ENCODE data around the gene MCTP1. TPM values are rescaled to one million over a fixed set of nuclear protein-coding genes. Genes with fewer than 3 reads are reported as not detected.
"Not testable (repeated sequence)": the region's sequence is repeated elsewhere in the genome, so short reads cannot be mapped to it uniquely, and the experiment has no call there.

MCTP1 gene
- total and polyA plus RNA-seq, 4 experiments from 2014 or later, result 0.31 to 0.42 (median 0.39) TPM; not detected in 1

- H3K4me1 Mint-ChIP-seq, result no peaks in the 10 kb centered on the region
- CTCF ChIA-PET (ENCODE audit: partially characterized antibody), result interaction anchor here (1.3 to 1.9 kb wide), 2 partner anchors 9 kb away, joined by 5 read pairs; no protein-coding TSS in a partner anchor
- POLR2A ChIA-PET (ENCODE audit: partially characterized antibody), result no interaction called here
Observed at GRCh38 chr5:94841598-94842322, 443.1 kb downstream of the MCTP1 start.

GRCh38 chr5:94833851-94834250 is 451.0 kb downstream of the MCTP1 start:
- intact Hi-C loops (cut with micrococcal nuclease), result no loop called here
- Mint-ChIP-seq H3K27me3 (peaks cover 0 to 6% of the 10 kb centered on the region in 2 donors), H3K4me3 (no peak overlapping the region), H3K36me3 (no peaks in the 10 kb centered on the region), H3K27ac (no peak overlapping the region), H3K9me3 (no peaks in the 10 kb centered on the region), H3K4me1 (no peaks in the 10 kb centered on the region)
- no peaks in the 10 kb centered on the region for H3K36me3 ChIP-seq (ENCODE audit: insufficient read depth, low read length)
- POLR2A ChIA-PET (ENCODE audit: partially characterized antibody), result no interaction called here
- H3K4me3 ChIP-seq (ENCODE audit: low read length in 2 of 2), result no peak overlapping the region
- CTCF ChIA-PET (ENCODE audit: partially characterized antibody), result interaction anchor here (0.9 to 2.3 kb wide), 2 partner anchors 7 to 22 kb away, joined by 3 to 5 read pairs; no protein-coding TSS in a partner anchor
- H3K4me1 ChIP-seq (ENCODE audit: insufficient read depth, low read length), result no peaks in the 10 kb centered on the region
- H3K9me3 ChIP-seq (ENCODE audit: control insufficient read depth in 1 of 2, low read length in 2 of 2), result no peaks in the 10 kb centered on the region
- no peaks in the 10 kb centered on the region for H3K27me3 ChIP-seq (ENCODE audit: insufficient read depth, low read length)
- no peak overlapping the region for H3K27ac ChIP-seq (ENCODE audit: low read depth, low read length)
- no peak for DNase-seq

More at GRCh38 chr5:94841598-94842322, 443.1 kb downstream of the MCTP1 start:
- H3K27ac Mint-ChIP-seq, result no peak overlapping the region
- H3K9me3 Mint-ChIP-seq, result peaks cover 0 to 1% (median 0%) of the 10 kb centered on the region in 8 donors
- Histone ChIP-seq H3K27ac (ENCODE audit: low read depth, low read length) (no peak overlapping the region), H3K4me1 (ENCODE audit: insufficient read depth, low read length) (no peaks in the 10 kb centered on the region), H3K27me3 (ENCODE audit: insufficient read depth, low read length) (no peaks in the 10 kb centered on the region), H3K4me3 (ENCODE audit: low read length in 2 of 2) (no peak overlapping the region), H3K36me3 (ENCODE audit: insufficient read depth, low read length) (no peaks in the 10 kb centered on the region), H3K9me3 (ENCODE audit: control insufficient read depth in 1 of 2, low read length in 2 of 2) (no peaks in the 10 kb centered on the region)
- no peaks in the 10 kb centered on the region for H3K36me3 Mint-ChIP-seq
- DNase-seq, result no peak
- H3K27me3 Mint-ChIP-seq, result peaks cover 0 to 3% of the 10 kb centered on the region in 2 donors
- H3K4me3 Mint-ChIP-seq, result no peak overlapping the region
- intact Hi-C loops (cut with micrococcal nuclease), result no loop called here

DNA sequence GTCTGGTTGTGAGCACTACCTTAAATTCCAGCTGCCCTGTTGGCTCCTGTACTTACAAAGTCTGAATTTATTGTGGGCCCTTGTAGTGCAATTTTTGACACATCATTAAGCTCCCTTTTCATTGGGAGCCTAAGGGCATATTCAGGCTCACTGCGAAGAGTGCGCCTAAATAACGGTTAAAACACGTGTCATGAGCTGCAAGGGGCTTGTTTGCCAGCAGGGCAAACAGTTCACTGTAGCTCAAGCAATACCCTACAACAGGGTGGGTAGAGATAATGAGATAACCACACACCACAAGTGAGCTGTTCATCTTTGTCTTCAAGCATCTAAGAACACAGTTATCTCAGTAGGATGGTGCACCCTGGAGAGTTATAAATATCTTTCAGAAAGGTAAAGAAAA is 452.2 kb downstream of the MCTP1 start:
- DNase-seq, result no peak
- Mint-ChIP-seq H3K4me3 (no peak overlapping the region), H3K27me3 (peaks cover 0 to 4% of the 10 kb centered on the region in 2 donors), H3K9me3 (no peaks in the 10 kb centered on the region), H3K36me3 (no peaks in the 10 kb centered on the region), H3K4me1 (no peaks in the 10 kb centered on the region), H3K27ac (no peak overlapping the region)
- Histone ChIP-seq H3K27me3 (ENCODE audit: insufficient read depth, low read length) (no peaks in the 10 kb centered on the region), H3K4me1 (ENCODE audit: insufficient read depth, low read length) (no peaks in the 10 kb centered on the region), H3K4me3 (ENCODE audit: low read length in 2 of 2) (no peak overlapping the region), H3K27ac (ENCODE audit: low read depth, low read length) (no peak overlapping the region), H3K36me3 (ENCODE audit: insufficient read depth, low read length) (no peaks in the 10 kb centered on the region), H3K9me3 (ENCODE audit: control insufficient read depth in 1 of 2, low read length in 2 of 2) (no peaks in the 10 kb centered on the region)
- POLR2A ChIA-PET (ENCODE audit: partially characterized antibody), result no interaction called here
- CTCF ChIA-PET (ENCODE audit: partially characterized antibody), result interaction anchor here (0.7 to 2.4 kb wide), 5 partner anchors 9 to 282 kb away, joined by 3 to 7 read pairs (median 4); no protein-coding TSS in a partner anchor
- intact Hi-C loops (cut with micrococcal nuclease), result no loop called here

- Mint-ChIP-seq H3K9me3 (no peaks in the 10 kb centered on the region), H3K4me3 (no peak overlapping the region), H3K4me1 (peaks cover 0 to 1% (median 0%) of the 10 kb centered on the region in 4 donors), H3K27me3 (peaks cover 0 to 6% of the 10 kb centered on the region in 2 donors), H3K27ac (no peak overlapping the region), H3K36me3 (no peaks in the 10 kb centered on the region)
- intact Hi-C loops (cut with micrococcal nuclease), result no loop called here
- ChIA-PET POLR2A (ENCODE audit: partially characterized antibody) (no interaction called here), CTCF (ENCODE audit: partially characterized antibody) (interaction anchor here (0.5 kb wide), 1 partner anchor 122 kb away, joined by 4 read pairs; no protein-coding TSS in a partner anchor)
- Histone ChIP-seq H3K27me3 (ENCODE audit: insufficient read depth, low read length) (no peaks in the 10 kb centered on the region), H3K27ac (ENCODE audit: low read depth, low read length) (no peak overlapping the region), H3K4me1 (ENCODE audit: insufficient read depth, low read length) (no peaks in the 10 kb centered on the region), H3K9me3 (ENCODE audit: control insufficient read depth in 1 of 2, low read length in 2 of 2) (no peaks in the 10 kb centered on the region), H3K4me3 (ENCODE audit: low read length in 2 of 2) (no peak overlapping the region), H3K36me3 (ENCODE audit: insufficient read depth, low read length) (no peaks in the 10 kb centered on the region)
- no peak for DNase-seq
Observed at GRCh38 chr5:94830520-94830919, 454.4 kb downstream of the MCTP1 start.

DNA sequence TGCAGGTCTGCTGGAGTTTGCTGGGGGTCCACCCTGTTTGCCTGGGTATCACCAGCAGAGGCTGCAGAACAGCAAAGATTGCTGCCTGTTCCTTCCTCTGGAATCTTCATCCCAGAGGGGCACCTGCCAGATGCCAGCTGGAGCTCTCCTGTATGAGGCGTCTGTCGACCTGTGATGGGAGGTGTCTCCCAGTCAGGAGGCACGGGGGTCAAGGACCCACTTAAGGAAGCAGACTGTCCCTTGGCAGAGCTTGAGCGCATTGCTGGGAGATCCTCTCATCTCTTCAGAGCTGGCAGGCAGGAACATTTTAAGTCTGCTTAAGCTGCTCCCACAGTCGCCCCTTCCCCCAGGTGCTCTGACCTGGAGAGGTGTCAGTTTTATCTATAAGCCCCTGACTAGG is 456.7 kb downstream of the MCTP1 start:
- H3K4me3 Mint-ChIP-seq; intact Hi-C loops (cut with micrococcal nuclease); CTCF ChIA-PET (ENCODE audit: partially characterized antibody): not testable (repeated sequence)

DNA sequence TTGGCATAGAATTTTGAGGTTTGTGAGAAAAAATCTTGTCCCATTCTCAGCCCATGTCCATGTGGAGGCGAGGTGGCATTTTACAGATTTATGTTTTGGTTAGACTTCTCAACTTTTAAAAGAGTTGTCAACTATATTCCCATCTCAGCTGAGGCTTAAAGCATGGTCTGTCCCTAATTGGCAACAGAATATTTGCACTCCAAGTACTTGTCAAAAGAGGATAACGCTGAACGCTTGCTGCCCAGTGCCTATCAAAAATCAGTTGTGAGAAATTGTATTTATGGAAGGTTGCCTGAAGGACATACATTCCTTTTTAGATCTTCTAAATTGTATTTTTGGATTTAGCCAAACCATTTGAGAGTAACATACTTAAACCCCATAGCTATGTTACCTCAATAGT is 464.4 kb downstream of the MCTP1 start:
- Histone ChIP-seq H3K36me3 (ENCODE audit: insufficient read depth, low read length) (no peaks in the 10 kb centered on the region), H3K4me1 (ENCODE audit: insufficient read depth, low read length) (no peaks in the 10 kb centered on the region), H3K27me3 (ENCODE audit: insufficient read depth, low read length) (no peaks in the 10 kb centered on the region), H3K4me3 (ENCODE audit: low read length in 2 of 2) (no peak overlapping the region), H3K27ac (ENCODE audit: low read depth, low read length) (no peak overlapping the region), H3K9me3 (ENCODE audit: control insufficient read depth in 1 of 2, low read length in 2 of 2) (no peaks in the 10 kb centered on the region)
- Mint-ChIP-seq H3K36me3 (no peaks in the 10 kb centered on the region), H3K4me3 (no peak overlapping the region), H3K4me1 (no peaks in the 10 kb centered on the region), H3K27ac (no peak overlapping the region), H3K27me3 (peaks cover 0 to 5% of the 10 kb centered on the region in 2 donors), H3K9me3 (peaks cover 0 to 4% (median 0%) of the 10 kb centered on the region in 8 donors)
- intact Hi-C loops (cut with micrococcal nuclease), result no loop called here
- ChIA-PET POLR2A (ENCODE audit: partially characterized antibody) (no interaction called here), CTCF (ENCODE audit: partially characterized antibody) (no interaction called here)
- no peak for DNase-seq

More for the DNA sequence above, 456.7 kb downstream of the MCTP1 start:
- H3K9me3 ChIP-seq (ENCODE audit: control insufficient read depth in 1 of 2, low read length in 2 of 2); H3K4me1 ChIP-seq (ENCODE audit: insufficient read depth, low read length); H3K9me3 Mint-ChIP-seq; H3K4me3 ChIP-seq (ENCODE audit: low read length in 2 of 2); H3K27ac Mint-ChIP-seq; H3K4me1 Mint-ChIP-seq; H3K36me3 Mint-ChIP-seq; H3K27ac ChIP-seq (ENCODE audit: low read depth, low read length); H3K36me3 ChIP-seq (ENCODE audit: insufficient read depth, low read length); DNase-seq; H3K27me3 Mint-ChIP-seq; H3K27me3 ChIP-seq (ENCODE audit: insufficient read depth, low read length): not testable (repeated sequence)
- POLR2A ChIA-PET (ENCODE audit: partially characterized antibody), result interaction anchor here (0.7 kb wide), 1 partner anchor 182 kb away, joined by 3 read pairs; no protein-coding TSS in a partner anchor

DNA sequence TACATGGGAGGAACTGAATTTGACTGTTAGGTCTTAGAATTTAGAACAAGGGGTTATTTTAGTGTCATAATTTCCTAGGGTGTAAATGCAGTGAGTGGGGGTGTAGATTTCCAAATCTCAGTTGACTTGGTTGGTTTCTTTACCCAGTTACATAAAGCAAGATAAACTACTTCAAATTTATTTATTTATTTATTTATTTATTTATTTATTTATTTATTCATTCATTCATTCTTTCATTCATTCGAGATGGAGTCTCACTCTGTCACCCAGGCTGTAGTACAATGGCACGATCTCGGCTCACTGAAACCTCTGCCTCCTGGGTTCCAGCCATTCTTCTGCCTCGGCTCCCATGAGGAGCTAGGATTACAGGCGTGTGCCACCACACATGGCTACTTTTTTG is 466.0 kb downstream of the MCTP1 start:
- H3K9me3 ChIP-seq (ENCODE audit: control insufficient read depth in 1 of 2, low read length in 2 of 2), result no peaks in the 10 kb centered on the region
- no peak overlapping the region for H3K4me3 ChIP-seq (ENCODE audit: low read length in 2 of 2)
- POLR2A ChIA-PET (ENCODE audit: partially characterized antibody), result no interaction called here
- H3K36me3 ChIP-seq (ENCODE audit: insufficient read depth, low read length), result no peaks in the 10 kb centered on the region
- Mint-ChIP-seq H3K4me1 (no peaks in the 10 kb centered on the region), H3K27me3 (peaks cover 0 to 3% of the 10 kb centered on the region in 2 donors), H3K9me3 (peaks cover 0 to 4% (median 0%) of the 10 kb centered on the region in 8 donors), H3K4me3 (no peak overlapping the region), H3K36me3 (no peaks in the 10 kb centered on the region), H3K27ac (no peak overlapping the region)
- H3K4me1 ChIP-seq (ENCODE audit: insufficient read depth, low read length), result no peaks in the 10 kb centered on the region
- DNase-seq, result no peak
- no peak overlapping the region for H3K27ac ChIP-seq (ENCODE audit: low read depth, low read length)
- no peaks in the 10 kb centered on the region for H3K27me3 ChIP-seq (ENCODE audit: insufficient read depth, low read length)
- CTCF ChIA-PET (ENCODE audit: partially characterized antibody), result no interaction called here
- intact Hi-C loops (cut with micrococcal nuclease), result no loop called here

Measured in CD4-positive, alpha-beta memory T cell (primary cell).